ENCODE results near the gene CYLD. TPM values are rescaled to one million over a fixed set of nuclear protein-coding genes. Genes with fewer than 3 reads are reported as not detected.

Gene CYLD
- total RNA-seq, 4 donors from 2014 or later: 79.2 to 180 (median 92.4) TPM

DNA sequence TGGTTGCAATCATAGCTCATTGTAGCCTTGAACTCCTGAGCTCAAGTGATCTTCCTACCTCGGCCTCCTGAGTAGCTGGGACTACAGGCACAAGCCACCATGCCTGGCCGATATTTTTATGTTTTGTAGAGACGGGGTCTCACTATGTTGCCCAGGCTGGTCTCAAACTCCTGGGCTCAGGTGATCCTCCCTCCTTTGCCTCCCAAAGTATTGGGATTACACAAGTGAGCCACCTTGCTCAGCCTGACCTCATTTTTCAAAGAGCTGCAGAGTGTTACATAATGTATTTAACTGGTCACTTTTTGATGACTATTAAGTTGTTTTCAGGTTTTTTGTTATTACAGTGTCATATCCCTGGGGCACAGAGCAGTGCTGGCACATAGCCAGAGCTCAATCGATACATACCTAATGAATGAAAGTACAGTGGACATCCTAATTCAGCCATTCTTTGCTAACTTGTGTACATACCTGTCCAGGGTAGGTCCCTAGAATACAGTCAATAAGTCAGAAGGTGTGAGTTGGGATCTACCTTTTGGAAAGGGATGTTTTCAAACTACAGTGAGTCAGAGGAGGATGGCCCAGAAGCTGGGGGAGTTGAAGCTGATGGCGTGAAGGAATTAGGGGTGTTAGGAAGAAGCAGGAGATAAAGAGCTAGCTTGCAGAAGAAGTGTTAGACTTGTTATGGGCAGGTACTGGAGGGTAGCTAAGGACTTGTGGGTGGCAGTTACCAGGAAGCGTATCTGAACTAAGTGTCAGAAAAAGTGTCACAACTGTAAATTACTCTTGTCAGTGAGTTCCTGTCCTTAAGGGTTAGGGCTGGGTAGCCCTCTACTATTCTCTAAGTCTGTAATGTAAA lies 20.1 kb upstream of the CYLD start:
- WGBS, 2 donors: 88 to 93% methylated on average over 6 of the region's 6 CpGs
- Histone ChIP-seq H3K4me1 (no peaks in the 10 kb centered on the region), H3K4me3 (replicated peaks in 1 of 3) (no peak overlapping the region), H3K27ac (no peak overlapping the region), H3K27me3 (no peaks in the 10 kb centered on the region), H3K9me3 (no peaks in the 10 kb centered on the region), H3K36me3 (no peaks in the 10 kb centered on the region)
- DNase-seq: no peak
- TF ChIP-seq, protein P1, sequence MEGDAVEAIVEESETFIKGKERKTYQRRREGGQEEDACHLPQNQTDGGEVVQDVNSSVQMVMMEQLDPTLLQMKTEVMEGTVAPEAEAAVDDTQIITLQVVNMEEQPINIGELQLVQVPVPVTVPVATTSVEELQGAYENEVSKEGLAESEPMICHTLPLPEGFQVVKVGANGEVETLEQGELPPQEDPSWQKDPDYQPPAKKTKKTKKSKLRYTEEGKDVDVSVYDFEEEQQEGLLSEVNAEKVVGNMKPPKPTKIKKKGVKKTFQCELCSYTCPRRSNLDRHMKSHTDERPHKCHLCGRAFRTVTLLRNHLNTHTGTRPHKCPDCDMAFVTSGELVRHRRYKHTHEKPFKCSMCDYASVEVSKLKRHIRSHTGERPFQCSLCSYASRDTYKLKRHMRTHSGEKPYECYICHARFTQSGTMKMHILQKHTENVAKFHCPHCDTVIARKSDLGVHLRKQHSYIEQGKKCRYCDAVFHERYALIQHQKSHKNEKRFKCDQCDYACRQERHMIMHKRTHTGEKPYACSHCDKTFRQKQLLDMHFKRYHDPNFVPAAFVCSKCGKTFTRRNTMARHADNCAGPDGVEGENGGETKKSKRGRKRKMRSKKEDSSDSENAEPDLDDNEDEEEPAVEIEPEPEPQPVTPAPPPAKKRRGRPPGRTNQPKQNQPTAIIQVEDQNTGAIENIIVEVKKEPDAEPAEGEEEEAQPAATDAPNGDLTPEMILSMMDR (IDR thresholded peaks at IDR 0.05): no peak
- TF ChIP-seq POLR2A (IDR thresholded peaks at IDR 0.05): no peak
- intact Hi-C loops (cut with DNase I): no loop called here

DNA sequence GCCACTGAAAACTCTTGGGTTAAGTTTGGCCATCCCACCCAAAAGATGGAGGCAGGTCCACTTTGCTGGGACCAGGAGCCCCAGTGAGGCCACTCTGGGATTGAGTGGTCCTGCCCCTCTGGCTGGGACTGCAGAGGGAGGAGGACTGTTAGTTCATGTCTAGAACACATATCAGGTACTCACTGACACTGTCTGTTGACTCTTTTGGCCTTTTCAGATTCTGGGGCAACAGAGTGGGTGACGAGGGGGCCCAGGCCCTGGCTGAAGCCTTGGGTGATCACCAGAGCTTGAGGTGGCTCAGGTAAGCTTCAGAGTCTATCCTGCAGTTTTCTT lies 19.5 kb upstream of the CYLD start:
- Histone ChIP-seq H3K4me3 (replicated peaks in 1 of 3) (no peak overlapping the region), H3K4me1 (no peaks in the 10 kb centered on the region), H3K27ac (no peak overlapping the region), H3K36me3 (no peaks in the 10 kb centered on the region), H3K9me3 (no peaks in the 10 kb centered on the region), H3K27me3 (no peaks in the 10 kb centered on the region)
- DNase-seq: no peak
- intact Hi-C loops (cut with DNase I): no loop called here
- 89 to 91% methylated on average over 1 of the region's 1 CpG for WGBS, 2 donors
- TF ChIP-seq POLR2A (IDR thresholded peaks at IDR 0.05): no peak
- TF ChIP-seq, protein P1 (IDR thresholded peaks at IDR 0.05): no peak

DNA sequence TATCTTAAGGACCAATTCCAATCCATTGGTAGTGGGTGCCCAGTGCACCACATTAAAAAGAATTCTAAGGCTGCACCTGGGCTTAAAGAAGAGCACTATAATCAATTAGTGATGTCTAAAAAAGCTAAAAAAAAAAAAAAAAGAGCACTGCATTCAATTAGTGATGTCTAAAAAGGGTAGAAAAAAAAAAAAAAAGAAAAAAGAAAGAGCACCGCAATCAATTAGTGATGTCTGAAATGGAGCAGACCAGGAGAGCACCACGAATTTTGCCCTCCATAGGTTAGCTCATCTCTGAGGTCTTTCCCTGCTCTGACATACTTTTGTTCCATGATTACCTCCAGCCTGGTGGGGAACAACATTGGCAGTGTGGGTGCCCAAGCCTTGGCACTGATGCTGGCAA lies 18.9 kb upstream of the CYLD start:
- no peaks in the 10 kb centered on the region for H3K27me3 ChIP-seq
- TF ChIP-seq POLR2A (IDR thresholded peaks at IDR 0.05): no peak
- TF ChIP-seq, protein P1 (IDR thresholded peaks at IDR 0.05): no peak
- H3K4me1 ChIP-seq: no peaks in the 10 kb centered on the region
- H3K4me3 ChIP-seq (replicated peaks in 1 of 3): no peak overlapping the region
- DNase-seq: no peak
- intact Hi-C loops (cut with DNase I): no loop called here
- 85 to 89% methylated on average over 2 of the region's 2 CpGs for WGBS, 2 donors
- H3K9me3 ChIP-seq: no peaks in the 10 kb centered on the region
- no peaks in the 10 kb centered on the region for H3K36me3 ChIP-seq
- no peak overlapping the region for H3K27ac ChIP-seq

DNA sequence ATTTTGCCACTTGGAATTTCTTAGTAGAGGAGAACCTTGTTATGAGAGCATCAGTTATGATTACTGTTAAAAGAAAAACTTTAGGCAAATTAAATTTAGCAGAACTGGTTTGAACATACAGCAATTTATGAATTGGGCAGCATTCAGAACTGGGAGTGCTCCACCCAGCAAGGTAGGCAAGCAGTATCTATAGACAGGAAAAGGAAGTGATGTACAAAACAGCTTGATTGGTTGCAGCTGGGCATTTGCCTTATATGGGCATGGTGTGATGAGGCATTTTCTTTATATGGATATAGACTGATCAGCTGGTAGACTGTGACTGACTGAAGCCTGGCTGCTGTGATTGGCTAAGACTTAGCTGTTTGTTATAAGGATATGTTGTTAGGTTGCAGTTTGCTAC lies 17.6 kb upstream of the CYLD start:
- no peak for TF ChIP-seq POLR2A (IDR thresholded peaks at IDR 0.05)
- TF ChIP-seq, protein P1 (IDR thresholded peaks at IDR 0.05): no peak
- intact Hi-C loops (cut with DNase I): no loop called here
- DNase-seq: no peak

DNA sequence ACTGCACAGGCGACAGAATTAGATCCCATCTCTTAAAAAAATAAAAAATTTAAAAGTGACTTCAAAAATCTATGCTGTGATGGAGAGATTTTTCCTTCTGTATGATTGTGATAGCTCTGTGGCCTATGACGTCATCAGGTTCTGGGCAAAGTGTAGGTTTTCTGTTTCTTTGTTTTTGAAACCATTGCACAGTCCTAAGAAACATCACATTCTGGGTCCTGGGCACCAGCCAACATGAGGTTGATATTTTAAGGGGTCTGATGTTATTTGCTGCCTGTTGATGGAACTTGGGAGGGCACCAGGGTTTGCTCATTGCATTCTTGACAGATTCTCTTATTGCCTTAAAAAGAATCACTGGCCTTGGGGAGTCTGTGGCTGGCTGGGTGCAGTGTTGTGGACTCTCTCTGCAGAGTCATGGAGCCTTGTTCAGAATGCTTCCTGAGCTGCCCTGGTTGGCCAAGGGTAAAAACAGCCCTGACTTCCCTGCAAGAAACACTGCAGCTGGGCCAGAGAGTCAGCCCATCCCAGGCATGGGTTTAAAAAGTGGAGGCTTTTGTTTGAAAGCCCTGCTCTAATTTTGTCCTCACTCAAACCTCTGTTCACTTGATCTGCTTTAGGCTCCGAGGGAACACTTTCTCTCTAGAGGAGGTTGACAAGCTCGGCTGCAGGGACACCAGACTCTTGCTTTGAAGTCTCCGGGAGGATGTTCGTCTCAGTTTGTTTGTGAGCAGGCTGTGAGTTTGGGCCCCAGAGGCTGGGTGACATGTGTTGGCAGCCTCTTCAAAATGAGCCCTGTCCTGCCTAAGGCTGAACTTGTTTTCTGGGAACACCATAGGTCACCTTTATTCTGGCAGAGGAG lies 10.5 kb upstream of the CYLD start:
- no peak for DNase-seq
- 80 to 81% methylated on average over 6 of the region's 6 CpGs for WGBS, 2 donors
- intact Hi-C loops (cut with DNase I): no loop called here
- Histone ChIP-seq H3K36me3 (no peaks in the 10 kb centered on the region), H3K4me3 (replicated peaks in 1 of 3) (no peak overlapping the region), H3K9me3 (no peaks in the 10 kb centered on the region), H3K4me1 (no peaks in the 10 kb centered on the region), H3K27ac (no peak overlapping the region), H3K27me3 (no peaks in the 10 kb centered on the region)
- TF ChIP-seq POLR2A (IDR thresholded peaks at IDR 0.05): no peak

More for the DNA sequence above, 17.6 kb upstream of the CYLD start:
- Histone ChIP-seq H3K4me3 (replicated peaks in 1 of 3) (no peak overlapping the region), H3K27me3 (no peaks in the 10 kb centered on the region), H3K36me3 (no peaks in the 10 kb centered on the region), H3K9me3 (no peaks in the 10 kb centered on the region), H3K4me1 (no peaks in the 10 kb centered on the region), H3K27ac (no peak overlapping the region)
